ENCODE data around the gene CDCA7. TPM values are rescaled to one million over a fixed set of nuclear protein-coding genes. Genes with fewer than 3 reads are reported as not detected.

Gene CDCA7
- total RNA-seq, 4 donors from 2014 or later, result 0.11 to 0.54 TPM; not detected in 2

GRCh38 chr2:173353556-173353955 is 1.1 kb upstream of the CDCA7 start:
- intact Hi-C loops (cut with DNase I), result no loop called here
- peaks cover 14 to 18% of the 10 kb centered on the region in 2 donors for H3K4me1 ChIP-seq
- H3K27me3 ChIP-seq, result peaks cover 11% of the 10 kb centered on the region

DNA sequence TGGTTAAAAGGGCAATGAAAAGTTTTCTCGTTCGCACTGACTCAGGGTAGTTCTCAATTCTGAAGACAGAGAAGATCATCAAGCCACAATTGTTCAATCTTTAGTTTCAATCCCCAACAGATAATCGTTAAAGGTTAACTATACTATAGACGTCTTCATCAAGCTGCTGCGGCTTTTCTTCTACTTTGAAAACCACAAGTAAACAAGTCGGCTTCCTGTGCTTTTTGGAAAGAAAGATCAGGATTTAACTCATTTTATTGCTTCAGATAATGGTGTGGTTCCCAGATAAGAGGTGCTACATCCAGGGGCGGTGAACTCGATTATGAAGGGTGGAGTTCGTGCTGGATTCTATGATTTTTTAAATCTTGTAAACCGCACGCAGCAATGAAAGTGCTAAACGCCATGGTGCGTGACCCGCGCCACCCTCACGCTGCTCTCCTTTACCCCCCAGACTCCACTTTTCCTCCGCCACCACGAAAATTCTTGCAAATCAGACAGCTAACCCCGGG is 545 bp upstream of the CDCA7 start:
- Histone ChIP-seq H3K4me1 (peaks cover 14 to 18% of the 10 kb centered on the region in 2 donors), H3K36me3 (no peaks in the 10 kb centered on the region), H3K27ac (no peak overlapping the region), H3K27me3 (peaks cover 11% of the 10 kb centered on the region), H3K4me3 (replicated peaks in 1 of 3) (peak overlapping the region in 2 of 3 donors; percentile 34 to 40), H3K9me3 (no peaks in the 10 kb centered on the region)
- intact Hi-C loops (cut with DNase I), result no loop called here
- no peak for DNase-seq
- TF ChIP-seq POLR2A (IDR thresholded peaks at IDR 0.05) (no peak), CTCF (IDR thresholded peaks at IDR 0.05) (no peak)
- WGBS, 2 donors, result 3 to 4% methylated on average over 19 of the region's 19 CpGs

More at GRCh38 chr2:173353556-173353955, 1.1 kb upstream of the CDCA7 start:
- WGBS, 2 donors, result 42 to 47% methylated on average over 5 of the region's 5 CpGs
- no peaks in the 10 kb centered on the region for H3K9me3 ChIP-seq
- no peak overlapping the region for H3K4me3 ChIP-seq (replicated peaks in 1 of 3)
- TF ChIP-seq POLR2A (IDR thresholded peaks at IDR 0.05), result no peak
- no peaks in the 10 kb centered on the region for H3K36me3 ChIP-seq
- no peak for DNase-seq
- H3K27ac ChIP-seq, result no peak overlapping the region

DNA sequence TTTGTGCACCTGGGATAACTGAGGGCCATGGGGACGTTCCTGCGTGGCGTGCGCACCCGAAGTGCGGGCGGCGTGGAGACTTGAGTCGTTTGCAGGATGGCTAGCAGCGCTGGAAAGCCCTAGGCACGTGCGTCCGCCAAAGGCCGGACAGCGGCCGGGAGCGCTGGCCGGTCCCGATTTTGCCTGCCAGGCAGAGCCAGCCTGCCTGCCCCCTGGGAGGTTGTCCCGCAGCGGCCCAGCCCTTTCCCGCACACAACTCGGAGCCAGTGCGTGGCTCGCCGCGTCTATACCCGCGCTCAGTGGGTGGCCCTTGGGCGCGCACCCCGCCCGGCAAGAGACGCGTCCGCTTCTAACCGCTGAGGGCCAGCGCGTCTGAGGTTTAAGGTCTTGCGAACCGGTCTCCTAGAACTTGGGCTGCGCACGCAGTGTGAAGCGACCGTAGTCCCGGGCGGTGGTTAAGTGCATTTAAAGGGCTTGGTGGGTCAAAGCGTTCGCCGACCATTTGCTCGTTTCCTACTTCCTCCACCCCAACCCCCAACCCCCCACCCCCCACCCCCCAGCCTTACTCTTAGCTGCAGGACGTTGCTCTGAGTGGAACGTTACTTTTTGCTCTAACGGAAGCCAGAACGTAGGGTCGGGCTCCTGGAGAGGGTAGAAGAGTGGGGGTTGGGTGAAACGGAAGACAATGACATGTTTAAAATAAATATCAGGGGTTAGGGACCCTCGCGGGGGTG is 627 bp downstream of the CDCA7 start:
- H3K36me3 ChIP-seq, result no peaks in the 10 kb centered on the region
- 2% methylated on average over 20 to 25 of the region's 59 CpGs for WGBS, 2 donors
- no peak overlapping the region for H3K27ac ChIP-seq
- peak; percentile 20 to 24 for DNase-seq
- H3K4me3 ChIP-seq (replicated peaks in 1 of 3), result peak overlapping the region; percentile 32 to 40 (median 34)
- TF ChIP-seq POLR2A (IDR thresholded peaks at IDR 0.05) (no peak), CTCF (IDR thresholded peaks at IDR 0.05) (no peak)
- H3K27me3 ChIP-seq, result peaks cover 11% of the 10 kb centered on the region
- intact Hi-C loops (cut with DNase I), result no loop called here
- no peaks in the 10 kb centered on the region for H3K9me3 ChIP-seq
- peaks cover 14 to 18% of the 10 kb centered on the region in 2 donors for H3K4me1 ChIP-seq

GRCh38 chr2:173355866-173356508 is 1.3 kb downstream of the CDCA7 start:
- Histone ChIP-seq H3K4me3 (replicated peaks in 1 of 3) (peak overlapping the region in 1 of 3 donors; percentile 34), H3K27me3 (peaks cover 11% of the 10 kb centered on the region), H3K36me3 (no peaks in the 10 kb centered on the region), H3K27ac (no peak overlapping the region), H3K9me3 (no peaks in the 10 kb centered on the region), H3K4me1 (peaks cover 14 to 18% of the 10 kb centered on the region in 2 donors)
- DNase-seq, result no peak
- WGBS, 2 donors, result 48 to 56% methylated on average over 16 of the region's 16 CpGs
- intact Hi-C loops (cut with DNase I), result no loop called here
- TF ChIP-seq CTCF (IDR thresholded peaks at IDR 0.05) (no peak), POLR2A (IDR thresholded peaks at IDR 0.05) (no peak)

DNA sequence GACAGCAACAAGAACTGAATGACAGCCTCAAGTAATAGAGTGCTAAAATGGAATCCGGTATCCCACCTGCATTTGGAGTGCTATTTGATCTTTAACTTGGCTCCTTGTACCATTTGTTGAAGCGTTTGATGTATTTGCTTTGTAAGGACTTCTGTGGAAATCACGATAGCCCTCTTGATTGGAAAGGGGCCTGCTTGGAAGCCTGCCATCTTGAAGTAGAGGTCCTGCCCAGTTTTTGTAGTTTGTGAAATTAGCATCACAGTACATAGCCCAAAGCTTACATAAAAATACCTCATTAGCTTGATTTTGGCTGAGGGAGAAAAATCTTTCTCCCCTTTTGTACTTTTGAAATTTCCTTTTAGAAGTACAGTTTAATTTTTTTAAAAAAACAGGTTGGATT is 2.7 kb downstream of the CDCA7 start:
- H3K36me3 ChIP-seq, result no peaks in the 10 kb centered on the region
- intact Hi-C loops (cut with DNase I), result no loop called here
- WGBS, 2 donors, result 63 to 67% methylated on average over 3 of the region's 3 CpGs
- H3K4me1 ChIP-seq, result peaks cover 14 to 18% of the 10 kb centered on the region in 2 donors
- H3K27me3 ChIP-seq, result peaks cover 11% of the 10 kb centered on the region
- no peak for TF ChIP-seq CTCF (IDR thresholded peaks at IDR 0.05)
- no peak overlapping the region for H3K4me3 ChIP-seq (replicated peaks in 1 of 3)
- H3K27ac ChIP-seq, result no peak overlapping the region
- H3K9me3 ChIP-seq, result no peaks in the 10 kb centered on the region
- DNase-seq, result no peak
